Suprapubic skin (tissue), 4 donors: ENCODE data around the gene ZFYVE19. TPM values are rescaled to one million over a fixed set of nuclear protein-coding genes. Genes with fewer than 3 reads are reported as not detected.

ENCODE experiments used
- DNase-seq, 2 donors: peaks; one replicate each; pipeline ENCODE4 v3.0.0-alpha.2; 2019; ENCODE audit warnings: low spot score in 2 of 2
- H3K27ac ChIP-seq: fragments of 200-600 bp; sonication (generic); one replicate; pipeline ENCODE4 v1.5.1; 2019
- H3K27me3 ChIP-seq: fragments of 200-600 bp; sonication (generic); one replicate; pipeline ENCODE4 v1.5.1; 2019
- H3K36me3 ChIP-seq: fragments of 200-600 bp; sonication (generic); one replicate; pipeline ENCODE4 v1.5.1; 2019
- H3K4me1 ChIP-seq: fragments of 200-600 bp; sonication (generic); one replicate; pipeline ENCODE4 v1.5.1; 2019
- H3K4me3 ChIP-seq: fragments of 200-600 bp; sonication (generic); one replicate; pipeline ENCODE4 v1.5.1; 2019; ENCODE audit warnings: mild to moderate bottlenecking
- H3K9me3 ChIP-seq: fragments of 200-600 bp; sonication (generic); one replicate; pipeline ENCODE4 v1.5.1; 2019
- CTCF ChIP-seq, 2 donors: fragments of 200-600 bp in 1 of 2; fragments of 450-650 bp in 1 of 2; sonication (generic) in 1 of 2; IDR thresholded peaks; one replicate each; pipeline ENCODE4 v1.5.1; 2016 to 2019; ENCODE audit warnings: antibody characterized with exemption in 2 of 2, mild to moderate bottlenecking in 1 of 2, moderate library complexity in 1 of 2
- EP300 ChIP-seq: sonication (generic); formaldehyde crosslinking; IDR thresholded peaks from one replicate; pipeline ENCODE4 v1.6.1; 2017; ENCODE audit warnings: antibody characterized with exemption
- POLR2A ChIP-seq, 2 donors: fragments of 450-650 bp; IDR thresholded peaks; one replicate each; pipeline ENCODE4 v1.6.1; 2017; ENCODE audit warnings: antibody characterized with exemption in 2 of 2, mild to moderate bottlenecking in 2 of 2, moderate library complexity in 2 of 2
- POLR2AphosphoS5 ChIP-seq, 3 donors: sonication (generic); formaldehyde crosslinking; IDR thresholded peaks; one replicate each; pipeline ENCODE4 v1.6.1; 2017; ENCODE audit warnings: antibody characterized with exemption in 3 of 3
- WGBS: methylation state at CpG from one replicate; pipeline ENCODE4 v1.1.5; 2018; 5-methylcytosine and 5-hydroxymethylcytosine counted together
- total RNA-seq, 4 donors: library from RNA; depleted of rRNA; stranded (reverse); fragments of >200 nt; gene quantifications; one replicate each; pipeline ENCODE4 v1.1.0, GENCODE V29; 2016

ZFYVE19 gene
- total RNA-seq, 4 donors from 2014 or later, result 33.3 to 57.1 (median 37.9) TPM

GRCh38 chr15:40785164-40785563 is 21.7 kb upstream of the ZFYVE19 start:
- no peaks in the 10 kb centered on the region for H3K27me3 ChIP-seq
- no peak for DNase-seq
- H3K4me3 ChIP-seq, result no peak overlapping the region
- whole genome bisulfite sequencing, result 55% methylated on average over 3 of the region's 3 CpGs
- no peaks in the 10 kb centered on the region for H3K9me3 ChIP-seq
- peaks cover 3% of the 10 kb centered on the region for H3K36me3 ChIP-seq
- TF ChIP-seq POLR2A (IDR thresholded peaks at IDR 0.05), result no peak
- TF ChIP-seq POLR2AphosphoS5 (IDR thresholded peaks at IDR 0.05), result no peak
- no peak for TF ChIP-seq EP300
- TF ChIP-seq CTCF (IDR thresholded peaks at IDR 0.05), result no peak
- H3K27ac ChIP-seq, result peak overlapping the region; percentile 50
- H3K4me1 ChIP-seq, result peaks cover 33% of the 10 kb centered on the region

- Histone ChIP-seq H3K27me3 (no peaks in the 10 kb centered on the region), H3K36me3 (peaks cover 3% of the 10 kb centered on the region), H3K4me3 (no peak overlapping the region), H3K27ac (peak overlapping the region; percentile 50), H3K9me3 (no peaks in the 10 kb centered on the region), H3K4me1 (peaks cover 33% of the 10 kb centered on the region)
- TF ChIP-seq CTCF (IDR thresholded peaks at IDR 0.05) (no peak), POLR2AphosphoS5 (IDR thresholded peaks at IDR 0.05) (no peak), POLR2A (IDR thresholded peaks at IDR 0.05) (no peak), EP300 (no peak)
- WGBS, result 79% methylated on average over 2 of the region's 2 CpGs
- DNase-seq, result no peak
Measured at GRCh38 chr15:40785814-40786213, 21.1 kb upstream of the ZFYVE19 start.

GRCh38 chr15:40787344-40787841 is 19.5 kb upstream of the ZFYVE19 start:
- peaks cover 13% of the 10 kb centered on the region for H3K36me3 ChIP-seq
- H3K4me1 ChIP-seq, result peaks cover 33% of the 10 kb centered on the region
- DNase-seq, result no peak
- no peak overlapping the region for H3K4me3 ChIP-seq
- TF ChIP-seq CTCF (IDR thresholded peaks at IDR 0.05) (no peak), EP300 (no peak), POLR2AphosphoS5 (IDR thresholded peaks at IDR 0.05) (no peak), POLR2A (IDR thresholded peaks at IDR 0.05) (no peak)
- H3K27me3 ChIP-seq, result no peaks in the 10 kb centered on the region
- WGBS, result 21% methylated on average over 4 of the region's 4 CpGs
- no peaks in the 10 kb centered on the region for H3K9me3 ChIP-seq
- H3K27ac ChIP-seq, result peak overlapping the region; percentile 50

- peaks cover 30% of the 10 kb centered on the region for H3K4me1 ChIP-seq
- no peak overlapping the region for H3K4me3 ChIP-seq
- WGBS, result 60% methylated on average over 6 of the region's 6 CpGs
- H3K27ac ChIP-seq, result peak overlapping the region; percentile 50
- no peaks in the 10 kb centered on the region for H3K27me3 ChIP-seq
- TF ChIP-seq CTCF (IDR thresholded peaks at IDR 0.05) (no peak), POLR2A (IDR thresholded peaks at IDR 0.05) (no peak), POLR2AphosphoS5 (IDR thresholded peaks at IDR 0.05) (no peak), EP300 (no peak)
- H3K9me3 ChIP-seq, result no peaks in the 10 kb centered on the region
- DNase-seq, result no peak
- H3K36me3 ChIP-seq, result peaks cover 13% of the 10 kb centered on the region
Measured at GRCh38 chr15:40787991-40788390, 18.9 kb upstream of the ZFYVE19 start.

GRCh38 chr15:40789119-40789518 is 17.8 kb upstream of the ZFYVE19 start:
- peaks cover 13% of the 10 kb centered on the region for H3K36me3 ChIP-seq
- WGBS, result 77% methylated on average over 5 of the region's 5 CpGs
- H3K9me3 ChIP-seq, result no peaks in the 10 kb centered on the region
- H3K4me3 ChIP-seq, result no peak overlapping the region
- H3K27ac ChIP-seq, result peak overlapping the region; percentile 44
- H3K27me3 ChIP-seq, result no peaks in the 10 kb centered on the region
- no peak for DNase-seq
- no peak for TF ChIP-seq POLR2AphosphoS5 (IDR thresholded peaks at IDR 0.05)
- no peak for TF ChIP-seq EP300
- TF ChIP-seq CTCF (IDR thresholded peaks at IDR 0.05), result no peak
- TF ChIP-seq POLR2A (IDR thresholded peaks at IDR 0.05), result no peak
- peaks cover 39% of the 10 kb centered on the region for H3K4me1 ChIP-seq
